Stimulated activated CD8-positive, alpha-beta memory T cell treated with anti-CD3 and anti-CD28 coated beads, Interleukin-15, amount 100 ng/mL, for 1 hour (primary cell): Measurements from ENCODE around the gene QSOX1.

Source experiments
- DNase-seq: peaks from one replicate; pipeline ENCODE4 v3.0.0-alpha.2; 2020; ENCODE audit warnings: low read depth

QSOX1 gene

GRCh38 chr1:180235502-180236239 is 81.0 kb downstream of the QSOX1 start:
- no peak for DNase-seq

GRCh38 chr1:180236698-180237509 is 82.2 kb downstream of the QSOX1 start:
- DNase-seq: no peak

- no peak for DNase-seq
Observed at GRCh38 chr1:180237869-180238476, 83.3 kb downstream of the QSOX1 start.

GRCh38 chr1:180238675-180239074 is 84.0 kb downstream of the QSOX1 start:
- DNase-seq: no peak

GRCh38 chr1:180239145-180240096 is 84.8 kb downstream of the QSOX1 start:
- no peak for DNase-seq

- DNase-seq: no peak
Observed at GRCh38 chr1:180241716-180242544, 87.3 kb downstream of the QSOX1 start.

GRCh38 chr1:180243517-180244221 is 89.0 kb downstream of the QSOX1 start:
- no peak for DNase-seq

GRCh38 chr1:180244840-180245239 is 90.2 kb downstream of the QSOX1 start:
- no peak for DNase-seq

GRCh38 chr1:180246579-180246978 is 91.9 kb downstream of the QSOX1 start:
- no peak for DNase-seq

- DNase-seq: no peak
Observed at GRCh38 chr1:180247061-180247460, 92.4 kb downstream of the QSOX1 start.

GRCh38 chr1:180247580-180247979 is 92.9 kb downstream of the QSOX1 start:
- DNase-seq: no peak

- no peak for DNase-seq
Observed at GRCh38 chr1:180248176-180248575, 93.5 kb downstream of the QSOX1 start.

GRCh38 chr1:180248731-180249681 is 94.3 kb downstream of the QSOX1 start:
- no peak for DNase-seq

GRCh38 chr1:180249725-180250498 is 95.2 kb downstream of the QSOX1 start:
- no peak for DNase-seq

GRCh38 chr1:180250499-180250770 is 95.8 kb downstream of the QSOX1 start:
- DNase-seq: no peak

- no peak for DNase-seq
Observed at GRCh38 chr1:180250883-180251509, 96.3 kb downstream of the QSOX1 start.

GRCh38 chr1:180251526-180252305 is 97.0 kb downstream of the QSOX1 start:
- DNase-seq: no peak
